Erythroblast (primary cell): ENCODE measurements around the gene FLT1.

ENCODE experiments used
- GATA1 ChIP-seq: IDR thresholded peaks from 2 replicates; pipeline ENCODE4 v1.6.1; 2011; ENCODE audit warnings: low read depth, mild to moderate bottlenecking, control low read depth, low read length, moderate library complexity
- POLR2A ChIP-seq: IDR thresholded peaks from 2 replicates; pipeline ENCODE4 v1.6.1; 2011; ENCODE audit warnings: mild to moderate bottlenecking, low read length

DNA sequence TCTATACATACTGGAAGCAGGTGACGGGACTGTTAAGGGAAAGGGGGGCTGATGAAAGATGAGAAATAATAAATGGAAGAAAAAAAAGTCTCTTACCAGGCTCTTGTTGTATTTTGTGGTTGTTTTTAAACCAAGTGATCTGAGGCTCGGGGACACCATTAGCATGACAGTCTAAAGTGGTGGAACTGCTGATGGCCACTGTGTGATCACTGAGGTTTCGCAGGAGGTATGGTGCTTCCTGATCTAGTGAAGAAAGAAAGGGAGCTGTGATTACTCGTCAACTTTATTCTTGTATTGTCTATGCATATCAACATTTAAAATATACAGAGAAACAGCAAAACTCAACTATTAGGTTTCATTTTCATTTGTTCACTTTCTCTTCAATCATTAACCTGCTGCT, 110.1 kb downstream of the FLT1 start:
- TF ChIP-seq POLR2A (no peak), GATA1 (no peak)
